Measurements from ENCODE around the gene CTLA4. TPM values are rescaled to one million over a fixed set of nuclear protein-coding genes. Genes with fewer than 3 reads are reported as not detected.

Gene CTLA4
- total and polyA plus RNA-seq, 2 experiments from 2014 or later = not detected

DNA sequence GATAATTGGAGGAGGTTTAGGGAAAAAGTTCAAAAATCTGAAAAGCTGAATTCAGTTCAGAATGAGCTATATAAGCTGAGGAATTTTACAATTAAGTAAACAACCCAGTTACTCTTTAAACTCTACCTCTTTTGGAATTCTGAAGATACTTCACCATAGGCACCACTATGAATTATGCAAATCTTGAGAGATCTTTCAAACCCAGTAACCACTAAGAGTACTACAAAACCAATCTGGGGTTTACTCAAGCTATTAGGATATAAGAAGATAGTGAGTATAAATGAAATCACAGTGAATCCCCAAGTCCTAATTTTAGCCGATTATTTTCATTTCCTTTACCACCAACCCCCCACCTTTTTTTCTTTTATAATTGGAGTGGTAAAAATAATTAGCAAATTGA, 6.0 kb upstream of the CTLA4 start:
- TF ChIP-seq, protein P1, sequence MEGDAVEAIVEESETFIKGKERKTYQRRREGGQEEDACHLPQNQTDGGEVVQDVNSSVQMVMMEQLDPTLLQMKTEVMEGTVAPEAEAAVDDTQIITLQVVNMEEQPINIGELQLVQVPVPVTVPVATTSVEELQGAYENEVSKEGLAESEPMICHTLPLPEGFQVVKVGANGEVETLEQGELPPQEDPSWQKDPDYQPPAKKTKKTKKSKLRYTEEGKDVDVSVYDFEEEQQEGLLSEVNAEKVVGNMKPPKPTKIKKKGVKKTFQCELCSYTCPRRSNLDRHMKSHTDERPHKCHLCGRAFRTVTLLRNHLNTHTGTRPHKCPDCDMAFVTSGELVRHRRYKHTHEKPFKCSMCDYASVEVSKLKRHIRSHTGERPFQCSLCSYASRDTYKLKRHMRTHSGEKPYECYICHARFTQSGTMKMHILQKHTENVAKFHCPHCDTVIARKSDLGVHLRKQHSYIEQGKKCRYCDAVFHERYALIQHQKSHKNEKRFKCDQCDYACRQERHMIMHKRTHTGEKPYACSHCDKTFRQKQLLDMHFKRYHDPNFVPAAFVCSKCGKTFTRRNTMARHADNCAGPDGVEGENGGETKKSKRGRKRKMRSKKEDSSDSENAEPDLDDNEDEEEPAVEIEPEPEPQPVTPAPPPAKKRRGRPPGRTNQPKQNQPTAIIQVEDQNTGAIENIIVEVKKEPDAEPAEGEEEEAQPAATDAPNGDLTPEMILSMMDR (IDR thresholded peaks at IDR 0.05; ENCODE audit: low read depth, low read length) = no peak
- H3K27me3 ChIP-seq = no peaks in the 10 kb centered on the region
- H3K36me3 ChIP-seq = no peaks in the 10 kb centered on the region
- no peak for DNase-seq (ENCODE audit: low read depth in 1 of 2, low spot score in 1 of 2)
- H3K4me1 ChIP-seq (ENCODE audit: low read depth) = no peaks in the 10 kb centered on the region
- no peak overlapping the region for H3K27ac ChIP-seq
- no peaks in the 10 kb centered on the region for H3K9me3 ChIP-seq (ENCODE audit: low read depth)
- H3K4me3 ChIP-seq = no peak overlapping the region

- no peak overlapping the region for H3K27ac ChIP-seq
- no peaks in the 10 kb centered on the region for H3K4me1 ChIP-seq (ENCODE audit: low read depth)
- TF ChIP-seq, protein P1 (IDR thresholded peaks at IDR 0.05; ENCODE audit: low read depth, low read length) = no peak
- no peaks in the 10 kb centered on the region for H3K36me3 ChIP-seq
- no peak overlapping the region for H3K4me3 ChIP-seq
- DNase-seq (ENCODE audit: low read depth in 1 of 2, low spot score in 1 of 2) = no peak
- no peaks in the 10 kb centered on the region for H3K9me3 ChIP-seq (ENCODE audit: low read depth)
- no peaks in the 10 kb centered on the region for H3K27me3 ChIP-seq
These were observed 1.9 kb downstream of the CTLA4 start for GRCh38 chr2:203869223-203870042.

DNA sequence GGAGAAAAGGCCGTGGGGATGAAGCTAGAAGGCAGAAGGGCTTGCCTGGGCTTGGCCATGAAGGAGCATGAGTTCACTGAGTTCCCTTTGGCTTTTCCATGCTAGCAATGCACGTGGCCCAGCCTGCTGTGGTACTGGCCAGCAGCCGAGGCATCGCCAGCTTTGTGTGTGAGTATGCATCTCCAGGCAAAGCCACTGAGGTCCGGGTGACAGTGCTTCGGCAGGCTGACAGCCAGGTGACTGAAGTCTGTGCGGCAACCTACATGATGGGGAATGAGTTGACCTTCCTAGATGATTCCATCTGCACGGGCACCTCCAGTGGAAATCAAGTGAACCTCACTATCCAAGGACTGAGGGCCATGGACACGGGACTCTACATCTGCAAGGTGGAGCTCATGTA, 2.9 kb downstream of the CTLA4 start:
- no peak for DNase-seq (ENCODE audit: low read depth in 1 of 2, low spot score in 1 of 2)
- no peaks in the 10 kb centered on the region for H3K36me3 ChIP-seq
- H3K4me3 ChIP-seq = no peak overlapping the region
- no peaks in the 10 kb centered on the region for H3K4me1 ChIP-seq (ENCODE audit: low read depth)
- no peaks in the 10 kb centered on the region for H3K9me3 ChIP-seq (ENCODE audit: low read depth)
- TF ChIP-seq, protein P1 (IDR thresholded peaks at IDR 0.05; ENCODE audit: low read depth, low read length) = no peak
- H3K27ac ChIP-seq = no peak overlapping the region
- no peaks in the 10 kb centered on the region for H3K27me3 ChIP-seq

DNA sequence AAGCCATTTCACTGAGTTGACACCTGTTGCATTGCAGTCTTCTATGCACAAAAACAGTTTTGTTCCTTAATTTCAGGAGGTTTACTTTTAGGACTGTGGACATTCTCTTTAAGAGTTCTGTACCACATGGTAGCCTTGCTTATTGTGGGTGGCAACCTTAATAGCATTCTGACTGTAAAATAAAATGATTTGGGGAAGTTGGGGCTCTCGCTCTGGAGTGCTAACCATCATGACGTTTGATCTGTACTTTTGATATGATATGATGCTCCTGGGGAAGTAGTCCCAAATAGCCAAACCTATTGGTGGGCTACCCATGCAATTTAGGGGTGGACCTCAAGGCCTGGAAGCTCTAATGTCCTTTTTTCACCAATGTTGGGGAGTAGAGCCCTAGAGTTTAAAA, 3.4 kb downstream of the CTLA4 start:
- TF ChIP-seq, protein P1 (IDR thresholded peaks at IDR 0.05; ENCODE audit: low read depth, low read length) = no peak
- Histone ChIP-seq H3K4me3 (no peak overlapping the region), H3K27ac (no peak overlapping the region), H3K27me3 (no peaks in the 10 kb centered on the region), H3K9me3 (ENCODE audit: low read depth) (no peaks in the 10 kb centered on the region), H3K36me3 (no peaks in the 10 kb centered on the region), H3K4me1 (ENCODE audit: low read depth) (no peaks in the 10 kb centered on the region)
- no peak for DNase-seq (ENCODE audit: low read depth in 1 of 2, low spot score in 1 of 2)

- H3K4me1 ChIP-seq (ENCODE audit: low read depth) = no peaks in the 10 kb centered on the region
- no peak for DNase-seq (ENCODE audit: low read depth in 1 of 2, low spot score in 1 of 2)
- no peak overlapping the region for H3K27ac ChIP-seq
- no peaks in the 10 kb centered on the region for H3K9me3 ChIP-seq (ENCODE audit: low read depth)
- TF ChIP-seq, protein P1 (IDR thresholded peaks at IDR 0.05; ENCODE audit: low read depth, low read length) = no peak
- H3K4me3 ChIP-seq = no peak overlapping the region
- no peaks in the 10 kb centered on the region for H3K27me3 ChIP-seq
- no peaks in the 10 kb centered on the region for H3K36me3 ChIP-seq
These were observed 3.9 kb downstream of the CTLA4 start for GRCh38 chr2:203871371-203871983.

Data from cardiac muscle cell (in vitro differentiated cells and primary cell).